Upper lobe of left lung (tissue), 6 donors: Measurements from ENCODE around the gene FTO. TPM values are rescaled to one million over a fixed set of nuclear protein-coding genes. Genes with fewer than 3 reads are reported as not detected.

Experiments
- ATAC-seq, 2 donors: fragments of 200-7000 bp; cut with Tn5 transposase; one replicate each; pipeline ENCODE4 v1.9.1; 2022; ENCODE audit warnings: mild to moderate bottlenecking in 2 of 2, moderate library complexity in 2 of 2; ENCODE audit not compliant: low FRiP score in 2 of 2
- DNase-seq, 2 donors: peaks; one replicate each; pipeline ENCODE4 v3.0.0-alpha.2; 2019 to 2020
- H3K27ac ChIP-seq, 4 donors: fragments of 200-600 bp; sonication (generic); one replicate each; pipeline ENCODE4 v1.5.1; 2016 to 2019
- H3K27me3 ChIP-seq, 4 donors: fragments of 200-600 bp; sonication (generic); one replicate each; pipeline ENCODE4 v1.5.1; 2017 to 2019
- H3K36me3 ChIP-seq, 4 donors: fragments of 200-600 bp; sonication (generic); one replicate each; pipeline ENCODE4 v1.5.1; 2016 to 2019
- H3K4me1 ChIP-seq, 4 donors: fragments of 200-600 bp; sonication (generic); one replicate each; pipeline ENCODE4 v1.5.1; 2018 to 2019
- H3K4me3 ChIP-seq, 4 donors: fragments of 200-600 bp; sonication (generic); one replicate each; pipeline ENCODE4 v1.5.1; 2017 to 2019; ENCODE audit warnings: mild to moderate bottlenecking in 2 of 4, moderate library complexity in 1 of 4
- H3K9me3 ChIP-seq, 4 donors: fragments of 200-600 bp; sonication (generic); one replicate each; pipeline ENCODE4 v1.5.1; 2018 to 2019
- CTCF ChIP-seq, 6 experiments: fragments of 450-650 bp in 4 of 6; fragments of 200-600 bp in 2 of 6; sonication (generic) in 2 of 6; IDR thresholded peaks; one replicate each; pipeline ENCODE4 v1.5.1; 2016 to 2019; ENCODE audit warnings: antibody characterized with exemption in 6 of 6
- EP300 ChIP-seq, 4 donors: sonication (generic); formaldehyde crosslinking; IDR thresholded peaks; one replicate each; pipeline ENCODE4 v1.5.1; 2017; ENCODE audit warnings: antibody characterized with exemption in 4 of 4, control low read depth in 2 of 4
- POLR2A ChIP-seq, 4 donors: fragments of 450-650 bp; IDR thresholded peaks; one replicate each; pipeline ENCODE4 v1.5.1; 2016 to 2017; ENCODE audit warnings: antibody characterized with exemption in 4 of 4, mild to moderate bottlenecking in 2 of 4
- POLR2AphosphoS5 ChIP-seq, 2 donors: sonication (generic); formaldehyde crosslinking; IDR thresholded peaks; one replicate each; pipeline ENCODE4 v1.5.1; 2017; ENCODE audit warnings: antibody characterized with exemption in 2 of 2
- WGBS, 2 donors: methylation state at CpG; one replicate each; pipeline ENCODE4 v1.1.5; 2017 to 2018; 5-methylcytosine and 5-hydroxymethylcytosine counted together
- total RNA-seq, 6 donors: library from RNA; depleted of rRNA in 4 of 6; stranded (reverse); fragments of >200 nt in 4 of 6; gene quantifications; one replicate each; pipeline versions ENCODE4 v1.1.0 to v1.2.1, GENCODE V29; 2016 to 2021
- donor health status: DM: no; HTN: no; CAD: no; lungs with moderate emphysema.
- donor health status: DM: no; HTN: yes; CAD: no; lungs with severe emphysema.

Gene FTO
- total RNA-seq, 6 donors from 2014 or later: 62.9 to 114 (median 75.4) TPM

- no peak for ATAC-seq
- TF ChIP-seq POLR2AphosphoS5 (IDR thresholded peaks at IDR 0.05) (no peak), EP300 (IDR thresholded peaks at IDR 0.05) (no peak), CTCF (IDR thresholded peaks at IDR 0.05) (no peak), POLR2A (IDR thresholded peaks at IDR 0.05) (no peak)
- H3K36me3 ChIP-seq: no peaks in the 10 kb centered on the region
- no peak for DNase-seq
- H3K4me1 ChIP-seq: peaks cover 0 to 6% (median 0%) of the 10 kb centered on the region in 4 donors
- no peak overlapping the region for H3K4me3 ChIP-seq
- no peaks in the 10 kb centered on the region for H3K9me3 ChIP-seq
- no peaks in the 10 kb centered on the region for H3K27me3 ChIP-seq
- H3K27ac ChIP-seq: no peak overlapping the region
Measured at GRCh38 chr16:53726625-53727024, 22.7 kb downstream of the FTO start.

DNA sequence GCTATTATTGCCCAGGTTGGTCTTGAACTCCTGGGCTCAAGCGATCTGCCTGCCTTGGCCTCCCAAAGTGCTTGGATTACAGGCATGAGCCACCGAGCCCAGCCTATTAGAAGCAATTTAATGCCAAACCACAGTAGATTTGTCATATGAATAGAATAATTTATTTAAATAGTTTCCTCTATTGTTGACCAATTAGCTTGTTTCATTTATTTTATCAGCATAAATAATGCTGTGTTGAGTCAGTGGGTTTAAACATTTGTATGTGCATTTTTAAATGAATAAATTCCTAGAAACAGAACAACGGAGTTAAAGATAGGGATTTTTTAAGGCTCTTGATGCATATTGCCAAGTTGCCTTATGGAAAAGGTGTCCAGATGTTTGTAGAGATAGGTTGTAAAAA, 26.7 kb downstream of the FTO start:
- TF ChIP-seq POLR2A (IDR thresholded peaks at IDR 0.05) (no peak), CTCF (IDR thresholded peaks at IDR 0.05) (no peak), EP300 (IDR thresholded peaks at IDR 0.05) (no peak), POLR2AphosphoS5 (IDR thresholded peaks at IDR 0.05) (no peak)

GRCh38 chr16:53732296-53732929, 28.5 kb downstream of the FTO start:
- DNase-seq: no peak
- Histone ChIP-seq H3K4me3 (no peak overlapping the region), H3K4me1 (peaks cover 0 to 14% (median 7%) of the 10 kb centered on the region in 4 donors), H3K27ac (no peak overlapping the region), H3K27me3 (no peaks in the 10 kb centered on the region), H3K9me3 (no peaks in the 10 kb centered on the region), H3K36me3 (no peaks in the 10 kb centered on the region)
- TF ChIP-seq POLR2A (IDR thresholded peaks at IDR 0.05) (no peak), CTCF (IDR thresholded peaks at IDR 0.05) (no peak), POLR2AphosphoS5 (IDR thresholded peaks at IDR 0.05) (no peak), EP300 (IDR thresholded peaks at IDR 0.05) (no peak)
- 42 to 49% methylated on average over 4 of the region's 4 CpGs for WGBS, 2 donors
- ATAC-seq: peak in 1 of 2 donors; percentile 36

More for the DNA sequence above, 26.7 kb downstream of the FTO start:
- no peaks in the 10 kb centered on the region for H3K27me3 ChIP-seq
- WGBS, 2 donors: 89 to 92% methylated on average over 3 of the region's 3 CpGs
- ATAC-seq: no peak
- no peaks in the 10 kb centered on the region for H3K36me3 ChIP-seq
- H3K9me3 ChIP-seq: no peaks in the 10 kb centered on the region
- no peak overlapping the region for H3K4me3 ChIP-seq
- H3K27ac ChIP-seq: no peak overlapping the region
- peaks cover 0 to 14% (median 8%) of the 10 kb centered on the region in 4 donors for H3K4me1 ChIP-seq
- no peak for DNase-seq

DNA sequence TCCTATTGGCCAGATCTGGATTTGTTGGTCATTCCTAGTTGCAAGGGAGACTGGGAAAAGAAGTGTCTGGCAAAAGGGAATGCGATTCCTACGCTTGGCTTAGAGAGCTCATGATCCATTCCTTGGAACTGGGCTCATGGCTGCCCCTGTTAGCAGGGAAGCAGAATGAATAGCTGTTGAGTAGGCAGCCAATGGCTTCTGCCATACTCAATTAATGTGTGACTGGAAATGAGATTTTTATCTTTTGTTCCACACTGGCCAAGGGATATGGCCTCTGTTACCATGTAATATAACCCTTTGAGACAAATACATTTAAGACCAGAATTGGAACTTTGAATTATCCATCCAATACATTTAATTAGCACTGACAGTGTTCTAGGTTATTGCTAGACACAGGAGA, 31.0 kb downstream of the FTO start:
- H3K9me3 ChIP-seq: no peaks in the 10 kb centered on the region
- H3K4me1 ChIP-seq: peaks cover under 1 to 14% (median 7%) of the 10 kb centered on the region in 4 donors
- ATAC-seq (no peak), DNase-seq (no peak)
- H3K27me3 ChIP-seq: no peaks in the 10 kb centered on the region
- H3K27ac ChIP-seq: no peak overlapping the region
- TF ChIP-seq POLR2AphosphoS5 (IDR thresholded peaks at IDR 0.05) (no peak), CTCF (IDR thresholded peaks at IDR 0.05) (no peak), POLR2A (IDR thresholded peaks at IDR 0.05) (no peak), EP300 (IDR thresholded peaks at IDR 0.05) (no peak)
- no peaks in the 10 kb centered on the region for H3K36me3 ChIP-seq
- no peak overlapping the region for H3K4me3 ChIP-seq
- WGBS, 2 donors: 88 to 96% methylated on average over 2 of the region's 2 CpGs

GRCh38 chr16:53736297-53736696, 32.3 kb downstream of the FTO start:
- Histone ChIP-seq H3K9me3 (no peaks in the 10 kb centered on the region), H3K36me3 (no peaks in the 10 kb centered on the region), H3K27me3 (no peaks in the 10 kb centered on the region), H3K4me1 (peaks cover 3 to 14% (median 8%) of the 10 kb centered on the region in 4 donors), H3K27ac (no peak overlapping the region), H3K4me3 (no peak overlapping the region)
- ATAC-seq: no peak
- no peak for DNase-seq
- 68 to 72% methylated on average over 3 of the region's 3 CpGs for WGBS, 2 donors
- no peak for TF ChIP-seq POLR2A (IDR thresholded peaks at IDR 0.05)
- no peak for TF ChIP-seq CTCF (IDR thresholded peaks at IDR 0.05)
